ENCODE data around the gene OXSR1.
A peak's percentile ranks its signal among the peaks of the same experiment; 100 is the strongest.

Gene OXSR1

DNA sequence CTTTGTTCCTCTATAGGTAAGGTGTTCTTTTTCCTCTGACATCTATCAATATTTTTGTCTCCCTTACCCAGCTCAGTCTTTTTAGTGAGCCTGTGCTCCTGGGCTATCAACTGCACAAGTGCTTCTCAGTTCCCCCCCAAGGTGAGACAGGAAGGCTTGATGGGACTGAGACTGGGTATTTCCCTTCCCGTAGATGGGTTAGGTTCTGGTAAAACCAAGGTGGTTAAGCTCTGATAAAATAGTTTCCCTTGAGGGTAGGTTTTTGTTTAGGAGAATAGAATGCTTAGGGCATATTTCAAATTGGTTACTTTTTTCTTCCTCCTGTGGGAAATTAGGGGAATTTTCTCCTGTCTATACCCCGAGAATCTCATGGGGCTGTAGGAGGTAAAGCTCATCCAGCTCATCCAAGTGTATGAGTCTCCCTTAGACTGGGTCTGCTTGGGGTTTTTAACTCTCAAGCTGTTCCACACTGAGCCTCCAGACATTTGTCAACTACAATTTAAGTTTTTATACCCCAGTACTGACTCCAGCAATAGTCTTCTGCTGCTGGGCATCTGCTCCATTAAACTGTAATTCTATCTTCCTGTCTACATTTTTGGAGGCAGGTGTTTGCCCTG lies 44.9 kb downstream of the OXSR1 start:
- TF ChIP-seq POLR2AphosphoS5 (IDR thresholded peaks at IDR 0.05; ENCODE audit: low read depth, low read length) (no peak), SPI1 (IDR thresholded peaks at IDR 0.05; ENCODE audit: low read depth, low read length) (peak; percentile 77), PAX5 (IDR thresholded peaks at IDR 0.05; ENCODE audit: insufficient read depth, low read length, severe bottlenecking) (no peak), POU2F2 (IDR thresholded peaks at IDR 0.05; ENCODE audit: low read depth, low read length) (no peak), TAF1 (IDR thresholded peaks at IDR 0.05; ENCODE audit: low read depth, low read length) (no peak)

DNA sequence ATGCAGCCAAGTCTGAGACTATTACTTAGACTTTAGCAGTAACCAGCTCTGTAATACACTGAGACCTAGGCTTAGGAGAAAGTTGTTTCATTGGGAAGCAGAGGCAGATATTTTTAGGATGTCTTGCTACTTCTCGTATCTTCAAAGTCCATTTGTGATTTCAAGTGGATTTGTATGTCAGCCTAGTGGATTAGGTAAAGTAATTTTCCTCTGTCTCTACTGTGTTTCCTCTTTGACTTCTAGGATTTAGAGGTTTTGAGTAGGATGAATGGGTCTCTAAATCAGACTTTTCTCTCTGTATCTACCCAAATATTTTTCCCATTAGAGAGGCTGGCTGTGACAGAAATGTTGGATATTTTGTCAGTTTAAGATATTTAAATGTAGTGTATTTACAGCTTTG lies 46.8 kb downstream of the OXSR1 start:
- FAIRE-seq: no peak
- no peak for TF ChIP-seq POLR2AphosphoS5 (IDR thresholded peaks at IDR 0.05; ENCODE audit: low read depth, low read length)
- no peak for TF ChIP-seq POLR2A (IDR thresholded peaks at IDR 0.05; ENCODE audit: low read depth, low read length)
- no peak for TF ChIP-seq PAX5 (IDR thresholded peaks at IDR 0.05; ENCODE audit: insufficient read depth, low read length, severe bottlenecking)
- TF ChIP-seq TAF1 (IDR thresholded peaks at IDR 0.05; ENCODE audit: low read depth, low read length): no peak
- no peak for TF ChIP-seq POU2F2 (IDR thresholded peaks at IDR 0.05; ENCODE audit: low read depth, low read length)
- no peak for TF ChIP-seq SPI1 (IDR thresholded peaks at IDR 0.05; ENCODE audit: low read depth, low read length)

More for the DNA sequence above, 44.9 kb downstream of the OXSR1 start:
- DNase-seq (ENCODE audit: insufficient read length, low spot score) (peak; percentile 13), FAIRE-seq (peak; percentile 87)

DNA sequence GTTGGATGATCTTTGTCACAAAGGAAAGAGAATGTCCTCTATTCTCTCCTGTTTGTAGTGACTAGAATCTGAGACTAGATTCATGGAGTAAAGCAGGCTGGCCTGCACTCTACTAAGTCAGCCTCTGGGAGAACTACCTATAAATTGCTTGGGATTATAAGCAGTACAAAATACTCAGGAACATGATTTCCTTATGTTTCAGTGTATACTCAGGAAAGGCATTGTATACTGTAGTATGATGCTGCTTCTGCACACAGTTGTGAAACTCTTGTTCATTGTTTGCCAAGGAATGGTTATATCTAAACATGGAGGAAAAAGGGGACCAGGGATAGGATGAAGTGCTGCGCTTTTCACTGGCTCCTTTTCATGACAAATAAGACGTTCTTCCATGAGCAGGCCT lies 49.2 kb downstream of the OXSR1 start:
- DNase-seq (ENCODE audit: insufficient read length, low spot score): no peak
- TF ChIP-seq POLR2A (IDR thresholded peaks at IDR 0.05; ENCODE audit: low read depth, low read length): no peak
- no peak for TF ChIP-seq PAX5 (IDR thresholded peaks at IDR 0.05; ENCODE audit: insufficient read depth, low read length, severe bottlenecking)
- TF ChIP-seq SPI1 (IDR thresholded peaks at IDR 0.05; ENCODE audit: low read depth, low read length): no peak
- TF ChIP-seq POU2F2 (IDR thresholded peaks at IDR 0.05; ENCODE audit: low read depth, low read length): no peak
- TF ChIP-seq TAF1 (IDR thresholded peaks at IDR 0.05; ENCODE audit: low read depth, low read length): no peak
- FAIRE-seq: no peak

More for the DNA sequence above, 46.8 kb downstream of the OXSR1 start:
- no peak for DNase-seq (ENCODE audit: insufficient read length, low spot score)

DNA sequence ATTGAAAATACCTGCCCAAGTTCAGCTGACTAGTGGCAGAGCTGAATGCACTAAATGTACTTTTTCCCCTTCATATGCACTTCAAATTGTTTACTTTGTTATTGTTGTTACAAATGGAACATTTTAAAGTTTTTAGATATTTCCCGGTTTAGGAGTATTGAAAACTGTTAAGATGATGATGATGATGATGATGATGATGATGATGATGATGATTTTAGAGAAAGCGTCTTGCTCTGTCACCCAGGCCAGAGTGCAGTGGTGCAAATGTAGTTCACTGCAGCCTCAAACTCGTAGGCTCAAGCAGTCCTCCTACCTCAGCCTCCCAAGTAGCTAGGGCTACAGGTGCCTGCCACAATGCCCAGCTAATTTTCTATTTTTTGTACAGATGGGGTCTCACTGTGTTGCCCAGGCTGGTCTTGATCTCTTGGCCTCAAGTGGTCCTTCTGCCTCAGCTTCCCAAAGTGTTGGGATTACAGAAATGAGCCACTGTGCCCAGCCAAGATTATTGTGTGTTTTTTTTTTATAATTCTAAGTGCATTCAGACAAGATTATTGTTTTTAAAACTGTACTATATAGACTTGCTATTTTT lies 54.4 kb downstream of the OXSR1 start:
- FAIRE-seq (peak; percentile 23), DNase-seq (ENCODE audit: insufficient read length, low spot score) (no peak)
- TF ChIP-seq SPI1 (IDR thresholded peaks at IDR 0.05; ENCODE audit: low read depth, low read length) (no peak), POU2F2 (IDR thresholded peaks at IDR 0.05; ENCODE audit: low read depth, low read length) (no peak), TAF1 (IDR thresholded peaks at IDR 0.05; ENCODE audit: low read depth, low read length) (no peak), POLR2A (IDR thresholded peaks at IDR 0.05; ENCODE audit: low read depth, low read length) (no peak), POLR2AphosphoS5 (IDR thresholded peaks at IDR 0.05; ENCODE audit: low read depth, low read length) (no peak), PAX5 (IDR thresholded peaks at IDR 0.05; ENCODE audit: insufficient read depth, low read length, severe bottlenecking) (no peak)

DNA sequence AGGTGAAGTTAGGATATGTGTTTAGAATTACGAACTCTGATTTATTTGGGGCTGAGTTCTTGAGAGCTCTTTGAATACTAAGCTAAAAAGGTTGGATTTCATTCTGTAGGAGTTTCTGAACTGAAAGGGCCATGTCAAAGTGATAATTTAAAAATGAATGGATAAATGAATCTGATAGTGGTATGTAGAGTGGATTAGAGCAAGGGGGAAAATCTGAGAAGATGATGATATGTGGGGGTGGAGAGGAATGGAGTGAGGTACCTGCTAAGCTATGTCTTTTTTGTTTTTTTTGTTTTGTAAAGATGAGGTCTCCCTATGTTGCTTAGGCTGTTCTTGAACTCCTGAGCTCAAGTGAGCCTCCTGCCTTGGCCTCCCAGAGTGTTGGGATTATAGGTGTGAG lies 55.7 kb downstream of the OXSR1 start:
- FAIRE-seq (no peak), DNase-seq (ENCODE audit: insufficient read length, low spot score) (no peak)
- TF ChIP-seq SPI1 (IDR thresholded peaks at IDR 0.05; ENCODE audit: low read depth, low read length) (no peak), POLR2A (IDR thresholded peaks at IDR 0.05; ENCODE audit: low read depth, low read length) (no peak), TAF1 (IDR thresholded peaks at IDR 0.05; ENCODE audit: low read depth, low read length) (no peak), POU2F2 (IDR thresholded peaks at IDR 0.05; ENCODE audit: low read depth, low read length) (no peak), POLR2AphosphoS5 (IDR thresholded peaks at IDR 0.05; ENCODE audit: low read depth, low read length) (no peak), PAX5 (IDR thresholded peaks at IDR 0.05; ENCODE audit: insufficient read depth, low read length, severe bottlenecking) (no peak)

DNA sequence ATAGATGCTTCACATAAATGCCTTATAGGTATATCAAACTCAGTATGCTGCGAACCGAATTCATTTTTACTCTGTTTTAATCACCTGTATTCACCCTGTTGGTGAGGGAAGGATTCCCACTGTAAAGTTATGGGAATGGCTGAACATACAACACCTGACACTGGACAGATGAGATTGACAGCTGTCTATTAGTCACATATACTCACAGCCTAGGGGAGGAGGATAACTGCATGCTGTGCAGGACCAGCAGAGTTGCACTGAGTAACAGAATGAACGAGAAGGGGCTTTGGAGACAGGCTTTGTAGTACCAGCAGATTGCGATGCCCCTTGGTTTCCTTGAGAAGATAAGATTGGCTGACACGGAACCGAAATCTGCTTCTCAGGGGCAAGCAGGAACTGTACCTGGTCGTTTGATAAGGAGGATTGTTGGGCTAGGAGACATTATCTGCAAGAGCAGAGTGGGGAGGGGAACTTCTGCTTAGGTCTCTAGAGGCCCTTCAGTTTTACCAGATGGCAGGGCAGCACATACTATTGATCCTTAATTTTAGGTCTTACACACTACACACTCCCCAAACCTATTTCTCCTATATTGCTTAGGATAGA lies 56.8 kb downstream of the OXSR1 start:
- DNase-seq (ENCODE audit: insufficient read length, low spot score) (no peak), FAIRE-seq (peak; percentile 9)
- TF ChIP-seq SPI1 (IDR thresholded peaks at IDR 0.05; ENCODE audit: low read depth, low read length): no peak

DNA sequence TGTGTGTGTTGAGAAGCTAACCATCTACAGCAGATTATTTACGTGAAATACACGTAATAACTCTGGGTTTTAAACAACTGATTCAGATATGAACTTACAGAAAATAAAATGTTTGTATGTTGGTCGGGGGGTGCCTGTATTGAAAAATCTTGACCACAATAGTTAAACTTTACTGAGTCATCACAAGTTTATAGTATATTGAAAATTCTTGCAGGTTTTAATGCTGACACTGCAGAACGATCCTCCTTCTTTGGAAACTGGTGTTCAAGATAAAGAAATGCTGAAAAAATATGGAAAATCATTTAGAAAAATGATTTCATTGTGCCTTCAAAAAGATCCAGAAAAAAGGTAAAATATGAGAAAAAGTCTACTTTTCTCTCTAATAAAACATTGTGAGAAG lies 59.0 kb downstream of the OXSR1 start:
- DNase-seq (ENCODE audit: insufficient read length, low spot score) (no peak), FAIRE-seq (no peak)
- TF ChIP-seq SPI1 (IDR thresholded peaks at IDR 0.05; ENCODE audit: low read depth, low read length) (no peak), PAX5 (IDR thresholded peaks at IDR 0.05; ENCODE audit: insufficient read depth, low read length, severe bottlenecking) (no peak), TAF1 (IDR thresholded peaks at IDR 0.05; ENCODE audit: low read depth, low read length) (no peak), POLR2A (IDR thresholded peaks at IDR 0.05; ENCODE audit: low read depth, low read length) (no peak), POU2F2 (IDR thresholded peaks at IDR 0.05; ENCODE audit: low read depth, low read length) (no peak), POLR2AphosphoS5 (IDR thresholded peaks at IDR 0.05; ENCODE audit: low read depth, low read length) (no peak)

DNA sequence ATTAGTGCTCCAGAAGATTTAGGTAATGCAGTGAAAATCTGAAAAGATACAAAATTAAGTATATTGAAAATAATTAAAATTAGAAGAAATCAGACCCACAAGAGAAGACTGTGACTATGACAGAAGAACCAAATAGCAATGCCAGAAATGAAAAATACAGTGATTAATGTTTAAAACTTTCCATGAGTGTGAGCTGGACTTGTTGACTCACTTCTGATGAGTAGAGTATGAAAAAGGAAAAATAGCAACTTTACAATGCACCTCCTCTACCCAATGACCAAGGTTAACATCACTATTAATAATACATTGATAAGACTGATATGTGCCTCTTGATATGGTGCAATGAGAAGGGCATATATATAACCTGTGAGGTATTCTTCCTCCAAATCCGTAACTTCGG lies 60.9 kb downstream of the OXSR1 start:
- TF ChIP-seq TAF1 (IDR thresholded peaks at IDR 0.05; ENCODE audit: low read depth, low read length): no peak
- no peak for TF ChIP-seq POLR2A (IDR thresholded peaks at IDR 0.05; ENCODE audit: low read depth, low read length)
- no peak for TF ChIP-seq POU2F2 (IDR thresholded peaks at IDR 0.05; ENCODE audit: low read depth, low read length)
- FAIRE-seq: no peak
- DNase-seq (ENCODE audit: insufficient read length, low spot score): no peak

DNA sequence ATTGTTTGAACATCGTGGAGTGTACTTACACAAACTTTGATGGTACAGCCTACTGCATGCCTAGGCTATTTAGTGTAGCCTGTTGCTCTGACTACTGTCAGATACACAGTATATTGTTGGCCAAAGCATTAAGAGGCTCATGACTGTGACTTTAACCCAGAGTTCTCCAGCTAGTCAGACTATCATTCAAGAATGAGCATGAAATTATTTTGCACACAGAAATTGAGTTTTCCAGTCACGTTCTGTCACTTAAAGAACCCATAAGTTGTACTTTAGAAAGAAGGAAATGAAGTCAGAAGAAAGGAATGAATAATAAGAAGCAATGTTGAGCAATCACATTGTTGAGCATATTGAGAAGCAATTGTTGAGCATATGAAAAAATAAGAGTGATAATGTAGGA lies 62.7 kb downstream of the OXSR1 start:
- TF ChIP-seq PAX5 (IDR thresholded peaks at IDR 0.05; ENCODE audit: insufficient read depth, low read length, severe bottlenecking): no peak
- TF ChIP-seq POLR2AphosphoS5 (IDR thresholded peaks at IDR 0.05; ENCODE audit: low read depth, low read length): no peak
- TF ChIP-seq TAF1 (IDR thresholded peaks at IDR 0.05; ENCODE audit: low read depth, low read length): no peak
- no peak for TF ChIP-seq POLR2A (IDR thresholded peaks at IDR 0.05; ENCODE audit: low read depth, low read length)
- TF ChIP-seq SPI1 (IDR thresholded peaks at IDR 0.05; ENCODE audit: low read depth, low read length): no peak
- TF ChIP-seq POU2F2 (IDR thresholded peaks at IDR 0.05; ENCODE audit: low read depth, low read length): no peak
- FAIRE-seq (no peak), DNase-seq (ENCODE audit: insufficient read length, low spot score) (no peak)

DNA sequence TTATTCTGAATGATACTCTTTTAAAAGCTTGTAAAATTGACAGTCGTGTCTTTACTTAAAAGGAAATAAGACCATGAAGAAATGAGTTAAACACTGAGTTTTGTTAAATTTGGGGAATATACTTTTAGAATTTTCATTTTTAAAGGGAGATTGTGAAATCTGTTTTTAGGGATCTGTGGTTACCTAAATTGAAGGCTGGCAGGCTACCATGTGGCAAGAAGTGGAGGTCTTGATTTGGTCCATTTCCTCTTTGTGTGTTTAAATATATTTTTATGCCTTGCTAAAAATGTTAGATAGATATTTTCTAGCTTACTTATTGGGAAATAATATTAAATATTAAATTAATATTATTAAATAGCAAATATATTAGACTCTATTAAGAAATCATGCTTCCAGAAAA lies 63.7 kb downstream of the OXSR1 start:
- DNase-seq (ENCODE audit: insufficient read length, low spot score) (no peak), FAIRE-seq (no peak)
- TF ChIP-seq POLR2A (IDR thresholded peaks at IDR 0.05; ENCODE audit: low read depth, low read length): no peak
- no peak for TF ChIP-seq POLR2AphosphoS5 (IDR thresholded peaks at IDR 0.05; ENCODE audit: low read depth, low read length)
- no peak for TF ChIP-seq TAF1 (IDR thresholded peaks at IDR 0.05; ENCODE audit: low read depth, low read length)

Measured in GM12891 (cell line).